ENCODE measurements around the gene COL28A1. TPM values are rescaled to one million over a fixed set of nuclear protein-coding genes. Genes with fewer than 3 reads are reported as not detected.

Gene COL28A1
- polyA plus RNA-seq, 1 experiment: 0.04 TPM

GRCh38 chr7:7579638-7580037 is 44.0 kb upstream of the COL28A1 start:
- TF ChIP-seq CTCF (IDR thresholded peaks at IDR 0.05; ENCODE audit: low read depth, low read length): no peak
- ChIA-PET CTCF (no interaction called here), POLR2A (no interaction called here)
- Histone ChIP-seq H3K27ac (ENCODE audit: low read depth, low read length) (no peak overlapping the region), H3K27me3 (ENCODE audit: control insufficient read depth, insufficient read depth, low read length) (no peaks in the 10 kb centered on the region), H3K9me3 (ENCODE audit: control insufficient read depth, insufficient read depth, low read length) (no peaks in the 10 kb centered on the region), H3K4me3 (ENCODE audit: low read depth, low read length) (no peak overlapping the region)
- no peak for DNase-seq (ENCODE audit: low read depth, low spot score)

DNA sequence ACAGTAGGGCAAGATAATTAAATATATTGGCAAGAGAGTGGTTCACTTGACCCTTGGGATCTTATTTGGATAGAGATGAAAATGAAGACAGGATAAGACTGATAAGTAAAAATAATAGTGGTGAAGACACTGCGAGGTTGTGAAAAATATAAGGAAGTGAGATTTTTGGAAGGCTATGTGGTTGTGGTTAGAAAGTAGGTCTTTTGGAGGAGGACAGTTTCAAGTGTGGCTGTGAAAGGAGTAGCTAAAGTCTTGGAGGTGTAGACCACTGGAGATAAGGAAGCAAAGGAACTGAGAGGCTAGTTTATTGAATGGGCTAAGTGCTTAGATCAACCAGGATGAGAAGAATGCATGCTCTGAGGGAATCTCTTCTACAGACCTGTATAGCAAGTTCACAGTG is 42.2 kb upstream of the COL28A1 start:
- Histone ChIP-seq H3K27me3 (ENCODE audit: control insufficient read depth, insufficient read depth, low read length) (no peaks in the 10 kb centered on the region), H3K27ac (ENCODE audit: low read depth, low read length) (no peak overlapping the region), H3K9me3 (ENCODE audit: control insufficient read depth, insufficient read depth, low read length) (no peaks in the 10 kb centered on the region), H3K4me3 (ENCODE audit: low read depth, low read length) (no peak overlapping the region)
- POLR2A ChIA-PET: no interaction called here
- CTCF ChIA-PET: no interaction called here
- no peak for DNase-seq (ENCODE audit: low read depth, low spot score)
- no peak for TF ChIP-seq CTCF (IDR thresholded peaks at IDR 0.05; ENCODE audit: low read depth, low read length)

DNA sequence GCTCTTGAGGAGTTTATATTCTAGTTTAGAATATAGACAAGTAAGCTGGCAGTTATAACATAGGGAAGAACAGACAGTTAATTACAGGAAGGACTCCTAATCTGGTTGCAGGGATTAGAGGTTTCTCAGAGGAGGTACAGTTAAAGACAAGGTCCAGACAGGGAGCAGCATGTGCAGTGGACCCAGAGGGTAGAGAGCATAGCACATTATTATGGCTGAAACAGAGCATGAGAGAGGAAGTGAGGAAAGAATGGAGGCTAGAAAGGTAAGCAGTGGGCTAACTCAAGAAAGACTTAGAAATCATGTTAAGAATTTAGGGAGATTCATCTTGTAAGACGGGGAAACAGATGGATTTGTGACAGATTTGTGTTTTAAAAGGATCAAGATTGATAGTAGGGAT is 40.7 kb upstream of the COL28A1 start:
- H3K27me3 ChIP-seq (ENCODE audit: control insufficient read depth, insufficient read depth, low read length): no peaks in the 10 kb centered on the region
- TF ChIP-seq CTCF (IDR thresholded peaks at IDR 0.05; ENCODE audit: low read depth, low read length): no peak
- H3K27ac ChIP-seq (ENCODE audit: low read depth, low read length): no peak overlapping the region
- ChIA-PET POLR2A (no interaction called here), CTCF (no interaction called here)
- H3K9me3 ChIP-seq (ENCODE audit: control insufficient read depth, insufficient read depth, low read length): no peaks in the 10 kb centered on the region
- H3K4me3 ChIP-seq (ENCODE audit: low read depth, low read length): no peak overlapping the region
- no peak for DNase-seq (ENCODE audit: low read depth, low spot score)

GRCh38 chr7:7573701-7574100 is 38.0 kb upstream of the COL28A1 start:
- H3K4me3 ChIP-seq (ENCODE audit: low read depth, low read length): no peak overlapping the region
- POLR2A ChIA-PET: no interaction called here
- H3K27me3 ChIP-seq (ENCODE audit: control insufficient read depth, insufficient read depth, low read length): no peaks in the 10 kb centered on the region
- no peak for TF ChIP-seq CTCF (IDR thresholded peaks at IDR 0.05; ENCODE audit: low read depth, low read length)
- no peak overlapping the region for H3K27ac ChIP-seq (ENCODE audit: low read depth, low read length)
- CTCF ChIA-PET: no interaction called here
- DNase-seq (ENCODE audit: low read depth, low spot score): no peak
- H3K9me3 ChIP-seq (ENCODE audit: control insufficient read depth, insufficient read depth, low read length): no peaks in the 10 kb centered on the region

DNA sequence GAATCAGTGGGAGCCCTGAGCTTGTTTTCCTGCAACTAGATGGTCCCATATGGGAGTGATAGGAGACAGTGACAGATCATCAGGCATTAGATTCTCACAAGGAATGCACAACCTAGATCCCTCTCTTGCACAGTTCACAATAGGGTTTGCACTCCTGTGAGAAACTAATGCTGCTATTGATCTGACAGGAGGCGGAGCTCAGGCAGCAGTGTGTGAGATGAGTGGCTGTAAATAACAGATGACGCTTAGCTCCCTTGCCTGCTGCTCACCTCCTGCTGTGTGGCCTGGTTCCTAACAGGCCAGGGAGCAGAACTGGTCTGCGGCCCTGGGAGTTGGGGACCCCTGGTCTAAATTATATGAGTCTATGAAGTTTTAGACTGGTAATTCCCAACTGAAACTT is 34.9 kb upstream of the COL28A1 start:
- Histone ChIP-seq H3K27me3 (ENCODE audit: control insufficient read depth, insufficient read depth, low read length) (no peaks in the 10 kb centered on the region), H3K4me3 (ENCODE audit: low read depth, low read length) (no peak overlapping the region), H3K9me3 (ENCODE audit: control insufficient read depth, insufficient read depth, low read length) (no peaks in the 10 kb centered on the region), H3K27ac (ENCODE audit: low read depth, low read length) (no peak overlapping the region)
- no peak for TF ChIP-seq CTCF (IDR thresholded peaks at IDR 0.05; ENCODE audit: low read depth, low read length)
- POLR2A ChIA-PET: no interaction called here
- CTCF ChIA-PET: no interaction called here
- no peak for DNase-seq (ENCODE audit: low read depth, low spot score)
